GM12874 (cell line): Measurements from ENCODE around the gene C7orf25.

Experiments
- CTCF ChIP-seq: IDR thresholded peaks from 2 replicates; pipeline ENCODE4 v1.5.1; 2011; ENCODE audit warnings: low read depth, mild to moderate bottlenecking, control low read depth, low read length, moderate library complexity; ENCODE audit not compliant: insufficient read depth

The C7orf25 gene

GRCh38 chr7:42926204-42926603 lies 14.3 kb upstream of the C7orf25 start:
- TF ChIP-seq CTCF, result no peak

GRCh38 chr7:42925630-42926029 lies 13.8 kb upstream of the C7orf25 start:
- TF ChIP-seq CTCF, result no peak

GRCh38 chr7:42924223-42924838 lies 12.5 kb upstream of the C7orf25 start:
- TF ChIP-seq CTCF, result no peak

- TF ChIP-seq CTCF, result no peak
These were observed 10.3 kb upstream of the C7orf25 start for GRCh38 chr7:42922017-42922753.

GRCh38 chr7:42915356-42915755 lies 3.5 kb upstream of the C7orf25 start:
- no peak for TF ChIP-seq CTCF

- no peak for TF ChIP-seq CTCF
These were observed 2.7 kb upstream of the C7orf25 start for GRCh38 chr7:42914421-42915045.

- no peak for TF ChIP-seq CTCF
These were observed 2.1 kb upstream of the C7orf25 start for GRCh38 chr7:42914009-42914408.
